NCI-H1694 treated with DMSO at 0.1 percent for 48 hours (cell line): ENCODE results near the gene SYNPR.

Source experiments
- DNase-seq: peaks from one replicate; lab custom pipeline; 2025; lab: John Stamatoyannopoulos, UW

Gene SYNPR

GRCh38 chr3:63304421-63304820 lies 26.3 kb downstream of the SYNPR start:
- no peak for DNase-seq

DNA sequence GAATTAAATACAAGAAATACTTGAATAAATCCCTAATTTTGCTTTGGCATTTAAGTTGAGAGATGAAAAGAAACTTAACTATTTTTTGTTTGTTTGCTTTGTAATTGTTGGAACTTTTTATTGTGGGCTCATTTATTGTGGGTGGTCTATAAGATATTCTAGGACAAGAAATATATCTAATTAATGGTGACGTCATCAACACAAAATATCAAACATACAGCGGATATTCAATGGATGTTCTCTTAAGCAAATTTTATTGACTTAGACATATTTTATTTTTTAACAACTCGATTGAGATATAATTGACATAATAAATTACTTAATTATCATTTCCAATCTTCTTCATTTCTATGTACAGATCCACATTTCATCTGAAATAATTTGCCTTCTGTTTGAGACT lies 30.0 kb downstream of the SYNPR start:
- no peak for DNase-seq

DNA sequence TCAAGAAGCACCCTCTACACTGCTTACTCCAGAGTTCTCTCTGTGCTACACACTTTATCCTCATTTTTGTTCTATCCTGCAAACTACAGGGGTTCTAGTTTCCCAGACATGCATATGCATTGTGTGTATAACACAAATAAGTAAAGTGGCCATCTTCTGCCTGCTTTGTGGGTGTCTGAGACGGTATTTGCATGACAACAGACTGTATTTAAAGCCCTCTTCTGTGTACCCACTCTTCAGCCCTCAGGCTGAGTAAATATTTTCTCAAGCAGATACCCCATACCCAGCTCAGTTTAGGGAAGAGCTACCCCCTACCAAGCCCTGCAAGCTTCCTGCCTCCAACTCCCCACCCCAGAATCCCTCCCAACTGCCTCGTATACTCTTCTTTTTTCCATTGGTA lies 31.7 kb downstream of the SYNPR start:
- no peak for DNase-seq

GRCh38 chr3:63323766-63324165 lies 45.7 kb downstream of the SYNPR start:
- no peak for DNase-seq

DNA sequence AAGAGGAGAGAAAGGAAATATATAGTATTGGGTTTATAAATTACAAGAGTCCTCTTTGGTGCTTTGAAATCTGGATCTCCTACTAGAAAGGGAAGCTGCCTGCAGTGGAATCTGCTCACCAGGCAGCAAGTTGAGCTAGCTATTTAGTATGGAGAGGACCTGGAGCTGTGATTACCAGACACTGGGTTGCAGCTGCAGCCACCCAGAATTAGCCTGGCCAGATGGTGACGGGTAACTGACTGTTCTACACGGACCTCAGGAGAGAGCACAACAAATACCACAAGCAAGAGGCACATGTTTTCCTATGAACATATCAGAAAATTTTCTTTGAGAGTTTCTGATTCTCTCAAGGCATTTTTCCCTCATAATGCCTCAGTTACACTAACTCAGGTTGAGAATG lies 46.5 kb downstream of the SYNPR start:
- peak; percentile 60 for DNase-seq

DNA sequence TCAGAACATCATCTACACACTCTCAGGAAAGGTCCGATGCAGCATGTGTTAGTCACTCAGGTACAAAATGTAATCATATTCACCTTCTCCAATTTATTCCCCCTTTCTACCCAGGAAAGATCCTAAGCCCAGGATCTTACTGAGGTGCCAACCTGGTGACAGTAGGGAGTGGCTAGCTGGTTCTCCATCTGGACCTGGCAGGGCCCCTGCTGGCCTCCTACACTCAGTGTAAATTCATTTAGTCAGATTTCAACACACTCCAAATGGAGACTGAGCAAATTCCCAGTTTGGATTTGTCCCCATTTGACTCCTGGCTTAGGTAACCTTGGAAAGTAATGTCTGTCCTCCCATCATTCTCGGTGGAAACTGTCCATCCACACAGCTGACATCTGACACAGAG lies 47.3 kb downstream of the SYNPR start:
- DNase-seq: no peak

- no peak for DNase-seq
Measured at GRCh38 chr3:63328365-63328764, 50.3 kb downstream of the SYNPR start.

DNA sequence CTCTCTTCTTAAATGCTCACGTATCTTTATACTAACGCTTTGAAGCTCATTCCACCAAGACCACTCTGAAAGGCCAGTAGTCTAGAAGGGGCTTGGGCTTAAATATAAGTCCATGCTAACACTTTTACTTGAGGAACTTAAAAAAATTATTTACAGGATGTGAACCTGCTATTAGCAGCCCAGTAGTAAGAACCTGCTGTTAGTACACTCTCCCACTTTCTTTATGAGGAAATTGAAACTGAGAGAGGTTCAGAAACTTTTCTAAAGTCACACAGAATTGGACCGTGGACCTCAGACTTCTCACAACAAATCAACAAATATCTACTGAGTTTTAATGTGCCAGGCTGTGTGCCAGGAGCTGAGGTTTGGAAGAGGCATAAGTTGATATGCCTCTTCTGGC lies 53.4 kb downstream of the SYNPR start:
- DNase-seq: no peak

DNA sequence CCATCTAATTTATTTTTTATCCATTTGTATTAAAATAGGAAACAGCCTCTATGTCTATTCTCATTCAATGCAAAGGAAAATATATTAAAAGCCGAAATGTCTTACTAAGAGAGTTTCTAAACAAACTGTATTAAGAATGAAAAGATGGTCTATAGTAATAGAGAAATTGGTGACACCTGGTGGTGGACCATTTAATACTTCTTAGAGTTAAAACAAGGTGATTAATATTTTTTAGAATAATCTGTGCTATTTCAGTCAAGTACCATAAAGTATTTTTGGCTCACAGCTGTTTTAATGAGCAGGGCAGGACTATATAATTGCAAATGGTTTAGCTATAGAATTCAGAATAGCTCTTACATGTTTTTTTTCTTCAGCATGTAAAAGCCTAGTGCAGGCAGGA lies 55.7 kb downstream of the SYNPR start:
- peak; percentile 9 for DNase-seq

DNA sequence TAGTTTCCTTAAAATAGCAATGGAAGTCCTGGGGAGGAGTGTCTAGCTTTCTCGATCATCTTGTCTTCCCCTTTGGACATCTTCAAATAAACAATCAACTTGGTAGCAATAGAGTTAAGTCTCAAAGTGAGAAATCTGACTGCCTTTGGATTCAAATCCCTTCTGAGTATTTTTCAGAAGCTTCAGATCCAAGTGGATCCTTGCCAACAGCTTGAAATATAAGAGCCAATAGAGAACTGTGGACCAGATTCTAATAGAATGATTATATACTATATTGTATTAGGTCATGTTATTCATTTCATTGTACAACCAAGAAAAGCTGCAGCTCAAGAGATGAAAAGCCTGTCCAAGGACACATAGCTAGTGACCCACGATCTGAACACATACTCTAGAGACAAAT lies 60.2 kb downstream of the SYNPR start:
- DNase-seq: no peak

- peak; percentile 87 for DNase-seq
Measured at GRCh38 chr3:63343674-63344073, 65.6 kb downstream of the SYNPR start.

- DNase-seq: no peak
Measured at GRCh38 chr3:63344661-63345060, 66.6 kb downstream of the SYNPR start.

DNA sequence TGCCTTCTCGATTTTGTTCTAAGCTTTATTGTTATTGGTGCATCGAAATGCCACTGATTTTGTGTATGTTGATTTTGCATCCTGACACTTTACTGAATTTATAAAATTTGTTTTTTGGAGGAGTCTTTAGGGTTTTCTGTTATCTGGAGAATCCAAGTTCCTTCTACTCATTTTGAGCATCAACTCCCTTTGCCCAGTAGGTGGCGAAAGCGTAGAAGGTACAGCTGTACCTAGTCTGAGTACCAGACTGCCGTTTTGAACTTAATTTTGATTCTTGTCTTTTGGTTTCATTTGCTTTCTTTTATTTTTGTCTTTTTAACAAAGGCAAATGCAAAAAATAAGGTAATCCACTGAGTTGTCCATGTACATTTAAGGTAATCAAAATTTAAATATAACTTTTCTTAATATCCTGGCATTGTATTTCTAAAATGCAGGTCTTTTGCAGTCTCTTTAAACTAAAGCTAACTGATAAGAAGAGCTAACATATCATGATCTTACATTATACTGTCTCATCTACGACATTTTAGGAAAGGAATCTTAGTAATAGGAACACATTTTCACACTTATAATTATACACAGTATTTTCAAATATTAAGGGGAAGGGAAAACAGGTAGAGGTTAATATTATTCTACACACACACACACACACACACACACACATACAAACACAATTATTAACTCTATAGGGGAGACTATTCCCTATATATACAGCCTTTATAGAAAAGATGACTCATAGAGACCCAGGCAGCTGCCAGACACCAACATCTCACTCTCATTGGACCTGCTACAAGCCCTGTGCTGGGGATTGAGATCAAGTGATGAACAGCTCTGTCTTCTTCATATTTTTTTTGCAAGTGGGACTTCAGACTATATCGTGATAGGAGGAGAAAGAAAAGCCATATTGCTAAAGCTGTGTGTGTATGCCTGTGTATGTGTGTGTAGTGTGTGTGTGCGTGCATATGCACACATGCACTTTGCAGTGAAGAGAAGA lies 71.8 kb downstream of the SYNPR start:
- peak; percentile 23 for DNase-seq

DNA sequence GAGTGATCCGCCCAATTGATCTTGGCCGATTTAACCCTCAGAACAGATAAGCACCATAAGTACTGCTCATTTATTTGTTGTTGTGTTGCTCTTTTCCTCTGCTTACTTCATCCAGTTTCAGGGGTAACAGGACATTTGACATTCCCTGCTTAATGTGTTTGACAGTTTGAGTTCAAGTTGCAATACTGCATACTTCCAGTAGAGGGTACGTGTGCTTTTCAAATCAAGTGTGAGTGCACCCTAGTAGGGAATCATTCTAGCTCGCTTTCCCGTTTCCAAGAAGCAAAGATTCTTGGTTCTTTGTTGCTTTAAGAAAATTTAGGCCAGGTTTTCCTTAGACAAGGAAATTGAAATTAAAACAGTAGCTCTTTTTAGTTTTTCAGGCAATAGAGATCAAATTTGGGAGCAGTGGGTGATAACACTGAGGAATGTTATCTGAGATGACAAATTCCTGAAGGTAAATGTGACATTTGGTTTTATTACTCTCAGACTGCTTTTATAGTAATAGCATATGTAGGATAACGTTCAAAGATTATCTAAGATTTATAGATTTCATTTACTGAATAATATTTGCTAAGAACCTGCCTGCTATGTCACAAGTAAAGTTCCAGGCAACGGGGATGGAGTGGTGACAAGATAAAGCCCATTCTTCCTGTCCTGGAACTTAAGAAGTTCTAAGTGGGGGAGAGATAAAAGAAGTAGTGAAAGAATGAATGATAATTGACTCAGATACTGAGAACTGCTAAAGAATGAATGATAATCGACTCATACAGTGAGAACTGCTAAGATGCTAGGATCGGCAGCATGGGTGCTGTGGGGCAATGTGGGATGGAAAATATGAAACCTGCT lies 73.3 kb downstream of the SYNPR start:
- peak; percentile 15 for DNase-seq

DNA sequence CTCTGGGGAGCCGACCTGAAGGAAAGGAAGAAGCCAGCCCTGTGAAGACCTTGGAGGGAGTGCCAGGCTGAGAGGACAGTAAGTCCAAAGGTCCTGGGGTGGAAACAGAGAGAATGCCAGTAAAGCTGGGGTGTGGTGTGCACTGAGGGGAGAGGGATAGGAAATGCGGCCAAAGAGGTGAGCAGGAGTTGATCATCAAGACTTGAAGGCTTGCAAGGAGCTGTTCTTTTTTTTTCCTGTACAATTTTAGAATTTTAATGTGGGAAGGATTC lies 73.8 kb downstream of the SYNPR start:
- no peak for DNase-seq

DNA sequence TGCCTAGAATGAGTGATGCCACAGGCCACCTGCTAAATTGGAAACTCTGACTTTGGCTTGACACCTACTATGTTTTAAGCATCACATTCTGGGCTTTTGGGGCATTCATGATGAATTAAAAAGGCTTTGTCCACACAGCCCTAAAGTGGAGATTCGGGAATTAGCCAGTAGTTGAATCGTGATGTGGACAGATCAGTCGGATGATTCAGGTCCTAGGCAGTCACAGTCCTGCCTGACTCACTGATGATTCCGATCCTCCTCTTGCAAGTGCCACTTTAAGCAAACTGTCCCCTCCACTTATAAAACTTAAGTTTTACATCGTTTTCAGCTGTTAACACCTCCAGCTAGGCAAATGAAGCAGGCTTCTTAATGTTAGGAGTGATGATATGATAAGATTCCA lies 75.3 kb downstream of the SYNPR start:
- no peak for DNase-seq

DNA sequence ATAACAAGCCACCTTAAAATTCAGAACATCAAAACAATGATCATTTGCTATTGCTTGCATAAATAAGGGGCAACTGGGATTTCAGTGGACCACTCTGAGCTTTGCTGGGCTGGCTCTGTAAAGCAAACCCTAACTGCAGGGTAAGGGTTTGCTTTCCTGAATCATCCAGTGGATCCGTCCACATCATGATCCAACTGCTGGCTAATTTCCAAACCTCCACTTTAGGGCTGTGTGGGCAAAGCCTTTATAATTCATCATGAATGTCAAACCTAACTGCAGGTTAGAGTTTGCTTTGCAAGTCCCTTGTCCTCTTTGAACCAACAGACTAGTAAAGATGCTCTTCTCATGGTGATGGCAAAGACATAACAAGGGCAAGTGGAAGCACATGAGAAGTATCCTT lies 76.1 kb downstream of the SYNPR start:
- no peak for DNase-seq

DNA sequence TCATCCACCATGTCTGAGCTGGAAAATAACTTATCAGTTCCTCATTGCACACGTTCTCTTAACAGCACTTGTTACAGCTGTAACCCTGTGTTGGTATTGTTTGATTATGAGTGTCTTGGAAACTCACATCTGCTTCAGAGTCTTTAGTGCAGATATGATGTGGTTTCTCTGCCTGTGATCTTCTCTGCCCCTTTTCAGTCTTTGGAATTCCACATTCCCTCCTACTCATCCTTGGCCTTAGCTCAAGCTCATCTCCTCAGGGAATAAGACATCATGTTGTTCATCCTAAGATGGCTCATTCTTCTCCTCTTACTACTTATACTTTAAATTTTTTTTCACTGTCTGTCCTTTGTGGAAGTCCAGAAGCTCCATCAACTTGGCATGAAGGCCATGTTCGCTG lies 77.7 kb downstream of the SYNPR start:
- DNase-seq: no peak

GRCh38 chr3:63364495-63364894 lies 86.4 kb downstream of the SYNPR start:
- no peak for DNase-seq

DNA sequence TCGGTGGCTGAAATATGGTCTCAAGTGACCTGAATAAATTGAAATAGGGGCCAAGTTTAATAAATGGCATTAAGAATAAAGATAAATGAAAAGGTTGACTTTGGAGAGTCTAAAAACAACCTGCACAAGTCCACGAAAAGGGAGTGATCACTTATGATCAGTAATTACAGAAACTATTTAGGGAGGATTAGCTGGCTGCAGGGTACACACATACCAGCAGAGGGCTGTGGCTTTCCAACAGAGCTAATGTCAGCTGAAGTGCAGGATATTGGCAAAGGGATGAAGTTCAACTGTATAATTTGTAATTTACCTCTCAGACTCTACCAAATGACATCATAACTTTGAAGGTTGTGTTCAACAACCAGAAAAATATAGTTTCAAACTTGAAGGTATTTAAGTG lies 86.8 kb downstream of the SYNPR start:
- DNase-seq: no peak

- no peak for DNase-seq
Measured at GRCh38 chr3:63365671-63366070, 87.6 kb downstream of the SYNPR start.

DNA sequence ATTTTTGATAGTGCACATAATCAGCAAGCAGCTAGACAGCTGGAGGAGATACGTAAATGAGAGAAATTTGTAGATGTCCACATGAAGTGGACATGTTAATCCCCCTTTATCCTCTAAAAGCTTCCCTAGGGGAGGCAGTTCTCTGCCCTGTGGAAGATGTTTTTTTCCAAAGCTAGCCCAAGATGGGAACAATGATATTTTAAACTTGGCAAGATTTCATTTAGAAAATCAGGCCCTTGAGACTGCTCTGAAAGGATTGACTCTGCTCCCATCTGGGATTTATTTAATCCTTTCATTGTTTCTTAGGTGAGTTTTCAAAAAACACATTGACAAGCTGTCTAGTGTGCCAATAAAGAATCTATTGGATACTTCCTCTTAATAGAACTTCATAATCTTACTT lies 92.0 kb downstream of the SYNPR start:
- DNase-seq: no peak

- DNase-seq: no peak
Measured at GRCh38 chr3:63383040-63383439, 104.9 kb downstream of the SYNPR start.
